ENCODE measurements around the gene BCL2.
"Not testable (repeated sequence)": the region's sequence is repeated elsewhere in the genome, so short reads cannot be mapped to it uniquely, and the experiment has no call there.

The BCL2 gene

GRCh38 chr18:63199743-63200241 is 119.8 kb downstream of the BCL2 start:
- DNase-seq (ENCODE audit: low read depth in 2 of 2) = no peak

DNA sequence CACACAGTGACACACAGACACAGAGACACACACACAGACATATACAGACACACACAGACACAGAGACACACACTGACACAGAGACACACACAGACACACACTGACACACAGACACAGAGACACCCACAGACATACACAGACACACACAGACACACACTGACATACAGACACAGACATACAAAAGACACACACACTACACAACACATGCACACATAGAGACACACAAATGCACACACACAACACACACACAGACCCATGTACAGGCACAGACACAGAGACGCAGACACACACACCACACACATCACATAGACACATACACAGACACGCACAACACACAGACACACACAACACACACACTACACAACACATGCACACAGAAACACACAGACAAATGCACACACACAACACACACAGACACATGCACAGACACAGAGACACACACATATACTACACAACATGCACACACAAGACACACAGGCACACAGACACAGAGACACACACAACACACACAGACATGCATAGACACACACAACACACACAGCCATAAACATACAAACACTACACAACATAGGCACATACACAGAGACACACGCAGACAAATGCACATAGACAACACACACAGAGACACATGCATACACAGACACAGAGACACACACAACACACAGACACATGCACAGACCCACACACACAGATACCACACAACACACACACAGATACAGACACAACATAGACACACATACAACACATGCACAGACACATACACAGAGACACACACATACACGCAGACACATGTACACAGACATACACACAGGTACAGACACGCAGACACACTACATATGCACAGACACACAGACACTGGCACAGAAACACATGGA is 120.5 kb downstream of the BCL2 start:
- DNase-seq (ENCODE audit: low read depth in 2 of 2) = no peak

- no peak for DNase-seq (ENCODE audit: low read depth in 2 of 2)
These were observed 121.3 kb downstream of the BCL2 start for GRCh38 chr18:63198098-63198760.

- DNase-seq (ENCODE audit: low read depth in 2 of 2) = no peak
These were observed 122.2 kb downstream of the BCL2 start for GRCh38 chr18:63197246-63197869.

GRCh38 chr18:63195326-63196159 is 124.0 kb downstream of the BCL2 start:
- no peak for DNase-seq (ENCODE audit: low read depth in 2 of 2)

- DNase-seq (ENCODE audit: low read depth in 2 of 2) = no peak
These were observed 126.7 kb downstream of the BCL2 start for GRCh38 chr18:63192885-63193349.

DNA sequence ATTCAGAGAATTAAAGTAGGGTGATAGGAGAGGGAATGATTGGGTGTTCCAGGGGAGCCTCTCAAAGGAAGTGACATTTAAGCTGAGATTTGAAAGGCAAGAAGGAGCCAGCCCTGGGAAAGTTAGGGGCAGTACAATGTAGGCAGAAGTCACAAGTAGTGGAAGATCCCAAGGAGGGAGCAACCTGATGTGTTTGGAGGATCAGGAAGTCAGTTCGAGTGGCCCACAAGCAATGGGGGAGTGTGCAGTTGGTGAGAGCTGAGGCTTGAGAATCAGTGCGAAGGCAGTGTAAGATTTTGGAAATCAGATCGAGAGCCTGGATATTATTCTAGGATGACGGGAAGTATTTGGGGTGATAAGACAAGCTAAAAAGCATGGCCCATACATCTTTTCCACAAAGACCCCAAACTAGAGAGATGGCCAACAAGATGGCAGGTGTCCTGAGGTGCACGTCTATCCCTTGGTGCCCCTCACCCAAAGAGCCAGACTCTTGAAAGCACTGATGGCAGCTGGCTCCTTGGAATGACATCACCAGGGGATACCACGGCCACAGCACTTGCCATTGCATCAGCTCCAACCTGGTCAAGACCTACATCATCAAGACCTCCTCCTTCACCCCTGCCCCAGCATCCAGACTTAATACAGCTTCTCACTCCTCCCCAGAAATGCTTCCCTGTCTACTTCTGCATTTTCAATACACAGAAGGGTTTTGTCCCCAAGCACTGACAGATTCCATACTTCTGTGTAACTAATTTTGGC is 127.3 kb downstream of the BCL2 start:
- DNase-seq (ENCODE audit: low read depth in 2 of 2) = no peak

DNA sequence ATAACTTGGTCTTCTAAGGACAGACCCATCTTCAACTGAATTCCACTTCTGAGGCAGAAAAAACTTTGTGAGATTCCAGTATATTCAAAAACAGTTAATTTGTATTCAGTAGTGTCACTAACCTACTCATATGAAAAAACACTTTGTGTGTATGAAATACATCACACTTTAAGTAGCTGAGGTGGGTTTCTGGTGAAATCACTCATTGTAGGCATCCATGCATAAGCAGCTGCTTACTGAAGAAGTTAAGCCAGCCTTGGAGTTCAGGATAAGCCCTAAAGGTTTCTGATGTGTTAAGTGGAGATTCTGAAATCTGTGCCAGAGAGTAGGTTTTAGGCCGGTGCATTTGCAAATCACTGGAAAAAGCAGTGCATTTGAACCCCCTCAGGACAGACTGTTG is 128.2 kb downstream of the BCL2 start:
- DNase-seq (ENCODE audit: low read depth in 2 of 2) = no peak

DNA sequence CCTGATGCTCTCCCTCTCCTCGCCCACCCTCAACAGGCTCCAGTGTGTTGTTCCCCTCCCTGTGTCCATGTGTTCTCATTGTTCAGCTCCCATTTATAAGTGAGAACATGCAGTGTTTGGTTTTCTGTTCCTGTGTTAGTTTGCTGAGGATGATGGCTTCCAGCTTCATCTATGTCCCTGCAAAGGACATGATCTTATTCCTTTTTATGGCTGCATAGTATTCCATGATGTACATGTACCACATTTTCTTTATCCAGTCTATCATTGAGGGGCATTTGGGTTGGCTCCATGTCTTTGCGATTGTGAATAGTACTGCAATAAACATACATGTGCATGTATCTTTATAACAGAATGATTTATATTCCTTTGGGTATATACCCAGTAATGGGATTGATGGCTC is 128.7 kb downstream of the BCL2 start:
- not testable (repeated sequence) for DNase-seq (ENCODE audit: low read depth in 2 of 2)

GRCh38 chr18:63189817-63190216 is 129.8 kb downstream of the BCL2 start:
- no peak for DNase-seq (ENCODE audit: low read depth in 2 of 2)

GRCh38 chr18:63189041-63189440 is 130.5 kb downstream of the BCL2 start:
- DNase-seq (ENCODE audit: low read depth in 2 of 2) = no peak

GRCh38 chr18:63187791-63188460 is 131.6 kb downstream of the BCL2 start:
- no peak for DNase-seq (ENCODE audit: low read depth in 2 of 2)

GRCh38 chr18:63187223-63187574 is 132.4 kb downstream of the BCL2 start:
- no peak for DNase-seq (ENCODE audit: low read depth in 2 of 2)

DNA sequence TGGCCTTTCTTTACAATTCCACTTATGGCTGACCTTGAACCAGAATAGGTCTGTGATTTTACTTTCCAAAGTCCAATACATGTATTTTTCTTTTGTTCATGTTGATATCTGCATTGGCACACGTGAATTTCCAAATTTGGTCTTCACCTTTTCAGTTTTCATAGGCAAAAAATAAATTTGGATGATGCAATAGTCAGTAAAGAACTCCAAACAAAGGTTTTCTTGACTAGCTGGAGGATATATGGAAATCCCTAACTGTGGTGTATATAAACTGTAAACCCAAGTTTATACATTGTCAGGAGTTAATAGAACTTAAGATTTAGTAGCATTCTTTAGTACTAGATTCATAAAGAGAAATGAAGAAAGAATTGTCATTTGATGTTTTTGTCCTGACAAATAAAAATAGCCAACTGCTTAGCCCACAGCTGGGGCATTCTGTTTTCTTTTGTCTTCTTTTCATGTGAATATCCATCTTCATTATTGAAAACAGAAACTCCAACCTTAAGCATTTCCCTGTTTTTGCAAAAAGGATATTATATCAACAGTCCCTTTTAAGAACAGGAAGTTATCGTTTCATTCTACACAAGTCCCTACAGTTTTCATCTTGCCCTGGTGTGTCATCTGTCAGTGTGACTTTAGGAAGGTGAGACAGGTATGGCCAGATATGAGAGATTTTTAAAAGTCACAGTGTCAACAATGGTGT is 132.9 kb downstream of the BCL2 start:
- peak; percentile 8 to 16 for DNase-seq (ENCODE audit: low read depth in 2 of 2)

- DNase-seq (ENCODE audit: low read depth in 2 of 2) = peak; percentile 52 to 57
These were observed 133.6 kb downstream of the BCL2 start for GRCh38 chr18:63185984-63186383.

DNA sequence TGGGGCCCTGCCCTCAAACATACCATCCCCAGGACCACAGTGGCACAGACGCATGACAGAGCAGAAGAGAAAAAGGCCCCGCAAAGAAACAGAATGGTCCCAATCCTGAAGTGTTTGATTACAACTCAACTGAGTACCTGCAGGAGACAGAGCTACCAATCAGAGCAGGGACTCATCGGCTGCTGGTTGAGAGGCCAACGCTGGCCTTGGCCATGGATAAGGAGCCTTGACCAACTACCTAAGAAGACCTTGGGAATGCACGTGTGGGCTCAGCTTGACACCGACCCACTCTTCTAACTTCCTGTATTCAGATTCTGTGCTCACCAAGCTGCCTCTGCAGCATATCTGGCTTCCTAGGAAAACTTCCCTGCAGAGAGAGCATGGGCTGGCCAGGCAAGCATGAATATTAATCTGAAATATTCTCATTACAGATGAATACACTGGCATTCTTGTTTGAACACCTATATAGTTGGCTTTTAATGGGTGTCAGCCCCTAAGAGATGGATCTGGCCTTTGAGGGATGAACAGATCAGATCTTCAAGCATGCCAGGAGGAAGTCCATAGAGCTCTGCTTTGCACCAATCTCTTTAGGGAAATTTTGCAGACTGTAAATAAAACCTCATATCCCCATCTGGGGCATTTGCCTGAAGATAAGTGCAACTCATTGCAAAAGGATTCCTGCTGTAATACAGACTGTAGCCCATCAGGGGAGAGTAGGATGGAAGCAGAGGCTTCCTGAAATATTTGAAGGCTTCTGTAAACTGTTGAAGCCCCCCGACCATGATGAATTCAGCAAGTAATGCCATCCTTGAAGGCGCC is 135.4 kb downstream of the BCL2 start:
- DNase-seq (ENCODE audit: low read depth in 2 of 2) = no peak

DNA sequence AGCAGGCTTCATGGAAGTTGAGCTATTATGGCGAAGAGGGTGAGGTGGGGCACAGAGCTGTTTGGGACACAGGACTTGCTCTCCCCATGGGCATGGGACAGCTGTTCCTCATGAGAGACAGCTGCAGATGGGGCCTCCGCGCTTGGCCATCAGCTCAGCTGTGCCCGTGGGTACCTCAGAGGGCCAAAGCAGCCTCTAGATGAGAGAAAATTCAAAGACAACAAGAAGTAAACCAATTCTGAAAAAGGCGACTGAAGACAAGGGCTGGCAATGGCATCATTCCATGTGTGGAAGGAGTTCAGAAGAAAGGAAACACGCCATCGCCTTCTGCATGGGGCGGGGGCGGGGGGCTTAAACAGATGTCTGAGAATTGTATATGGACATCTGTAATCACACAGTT is 136.2 kb downstream of the BCL2 start:
- no peak for DNase-seq (ENCODE audit: low read depth in 2 of 2)

DNA sequence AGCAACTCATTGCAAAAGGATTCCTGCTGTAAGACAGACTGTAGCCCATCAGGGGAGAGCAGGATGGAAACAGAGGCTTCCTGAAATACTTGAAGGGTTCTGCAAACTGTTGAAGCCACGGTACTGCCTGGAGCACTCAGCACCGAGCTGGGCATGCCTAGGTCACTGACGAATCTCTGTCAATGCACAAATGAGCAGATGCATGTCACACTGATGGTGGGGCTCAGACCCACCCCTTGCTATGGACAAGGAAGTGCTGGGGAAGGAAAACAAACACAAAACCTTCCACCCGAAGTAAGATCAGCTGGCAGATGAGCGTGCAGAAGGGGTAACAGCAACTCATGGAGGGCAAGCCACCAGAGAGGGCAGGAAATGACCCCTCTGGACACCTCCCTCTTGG is 136.7 kb downstream of the BCL2 start:
- DNase-seq (ENCODE audit: low read depth in 2 of 2) = no peak

DNA sequence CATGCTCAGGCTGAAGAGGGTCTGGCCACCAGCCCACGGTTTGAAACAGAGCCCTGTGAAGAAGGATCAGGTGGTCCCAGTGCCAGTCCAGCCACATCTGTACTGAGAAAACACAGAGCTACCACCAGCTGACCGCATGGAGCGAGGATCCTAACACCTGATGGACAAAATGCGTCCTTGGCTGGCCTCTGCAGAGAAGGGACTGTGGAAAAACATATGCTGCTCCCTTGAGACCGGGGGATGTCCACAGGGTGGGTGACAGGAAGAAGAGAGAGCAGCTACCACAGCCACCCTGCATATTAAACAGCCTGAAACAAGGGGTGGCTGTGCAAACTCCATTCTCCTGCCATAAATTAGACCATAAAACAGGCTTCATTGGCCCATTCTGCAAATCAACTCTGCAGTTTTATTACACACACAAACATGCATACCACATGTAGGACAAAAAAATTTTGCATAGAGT is 137.2 kb downstream of the BCL2 start:
- no peak for DNase-seq (ENCODE audit: low read depth in 2 of 2)
